ENCODE results near the gene MEIKIN. TPM values are rescaled to one million over a fixed set of nuclear protein-coding genes. Genes with fewer than 3 reads are reported as not detected.

The MEIKIN gene
- total RNA-seq, 2 experiments from 2014 or later: 0.55 to 1.2 TPM

DNA sequence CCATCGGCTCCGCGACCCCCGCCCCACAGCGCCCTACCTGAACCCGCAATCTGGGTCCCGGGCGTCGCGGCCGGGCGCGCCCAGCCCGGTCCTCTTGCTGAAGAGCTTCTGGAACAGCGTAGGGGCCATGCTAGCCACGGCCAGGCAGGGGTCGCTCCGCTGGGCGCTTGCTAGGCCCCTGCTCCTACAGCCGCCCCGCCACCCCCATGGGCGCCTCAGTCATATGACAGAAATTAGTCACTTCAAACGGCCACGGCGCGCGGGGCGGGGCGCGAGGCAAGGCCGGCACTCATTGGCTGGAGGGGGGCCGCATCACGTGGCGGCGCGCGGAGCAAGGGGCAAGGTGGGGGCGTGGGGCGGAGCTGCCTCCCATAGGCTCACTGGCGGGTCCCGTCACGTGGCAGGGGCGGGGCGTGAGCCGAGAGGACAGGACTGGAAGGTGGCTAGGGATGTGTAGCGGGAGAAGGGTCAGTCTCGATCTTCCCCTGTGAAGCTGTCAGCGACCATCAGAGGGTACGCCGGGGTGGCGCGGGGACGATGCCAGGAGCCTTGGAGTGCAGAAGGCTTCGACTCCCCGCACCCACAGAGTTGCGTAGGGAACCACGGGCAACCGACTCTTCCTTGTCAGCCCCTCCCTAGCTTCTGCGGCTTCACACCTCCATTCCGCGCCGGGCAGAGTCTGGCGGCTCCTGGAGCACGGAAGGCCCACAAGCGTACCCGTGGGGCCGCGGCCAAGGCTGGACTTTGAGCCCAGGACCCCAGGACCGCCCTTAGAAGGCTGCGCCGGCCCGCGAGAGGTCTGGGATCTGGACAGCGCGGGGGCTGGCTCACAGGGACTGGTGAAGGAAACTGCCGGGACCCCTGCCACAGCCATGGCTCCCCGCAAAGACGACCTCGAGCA is 148.4 kb downstream of the MEIKIN start, which contains the start of gene FNIP1:
Gene FNIP1 (minus strand): TSS at position 225 of the 901 bp plus-strand sequence. CDS start 96 bp downstream, at position 129.
- ATAC-seq (ENCODE audit: low read depth): peak; percentile 94
- POLR2A ChIA-PET: interaction anchor here (0.6 to 2.2 kb wide), 17 partner anchors 13 to 370 kb away, joined by 3 to 14 read pairs (median 5); no protein-coding TSS in a partner anchor

DNA sequence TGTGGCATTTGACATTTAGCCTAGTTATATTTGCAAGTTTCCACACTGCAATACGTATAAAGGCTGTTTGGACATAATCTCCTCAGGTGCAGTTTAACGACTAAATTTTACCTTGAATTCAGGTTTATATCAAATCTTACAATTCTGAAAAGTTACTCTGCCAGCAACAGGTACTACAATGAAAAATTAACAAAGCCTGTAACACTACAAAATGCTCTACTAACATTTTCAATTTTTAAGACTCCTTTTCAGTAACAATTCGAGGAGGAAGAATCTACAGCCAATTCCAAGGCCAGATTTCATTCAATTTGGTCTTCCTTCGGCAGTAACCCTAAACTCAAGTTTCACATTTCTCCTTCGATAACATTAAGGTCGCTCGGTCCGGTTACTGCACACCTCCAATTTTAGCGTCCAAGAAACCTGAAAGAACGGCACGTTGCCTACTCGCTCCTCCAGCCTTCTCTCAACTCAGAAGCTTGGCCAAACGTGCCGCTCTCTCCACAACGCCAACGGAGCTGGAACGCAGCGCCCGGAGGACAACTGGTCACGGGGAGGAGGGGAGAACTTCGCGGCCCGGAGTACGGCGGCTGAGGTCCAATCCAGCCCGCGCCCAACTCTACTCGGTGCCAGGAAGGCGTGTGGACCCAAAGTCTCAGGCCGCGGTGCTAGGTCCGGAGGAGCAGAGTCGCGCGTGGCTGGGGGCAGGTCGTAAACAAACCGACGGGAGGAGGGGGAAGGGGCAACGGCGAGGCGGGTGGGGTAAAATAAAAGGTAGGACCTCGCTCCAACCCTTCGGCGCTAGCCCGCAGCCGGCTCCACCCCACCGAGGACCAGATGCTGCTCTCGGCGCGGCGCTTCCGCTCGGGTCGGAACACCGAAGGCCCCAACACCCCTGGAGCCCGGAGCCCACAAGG is 149.3 kb downstream of the MEIKIN start:
- Mint-ChIP-seq H3K27ac (peak overlapping the region; percentile 94), H3K4me1 (peaks cover 26% of the 10 kb centered on the region), H3K4me3 (peak overlapping the region; percentile 97), H3K36me3 (peaks cover 19% of the 10 kb centered on the region), H3K9me3 (no peaks in the 10 kb centered on the region), H3K27me3 (no peaks in the 10 kb centered on the region)
- no peak for DNase-seq
- POLR2A ChIA-PET: interaction anchor here (1.0 to 2.2 kb wide), 12 partner anchors 14 to 369 kb away, joined by 3 to 14 read pairs (median 6); no protein-coding TSS in a partner anchor
- peak; percentile 15 for ATAC-seq (ENCODE audit: low read depth)

More for the DNA sequence above, 148.4 kb downstream of the MEIKIN start, which contains the start of gene FNIP1:
- peak within 1 kb of the TSS; percentile 97 for H3K4me3 Mint-ChIP-seq
- H3K4me1 Mint-ChIP-seq: peaks cover 25% of the 10 kb centered on the region
- no peaks in the 10 kb centered on the region for H3K27me3 Mint-ChIP-seq
- H3K9me3 Mint-ChIP-seq: no peaks in the 10 kb centered on the region
- peak; percentile 99 for DNase-seq
- peaks cover 19% of the 10 kb centered on the region for H3K36me3 Mint-ChIP-seq
- peak within 1 kb of the TSS; percentile 94 for H3K27ac Mint-ChIP-seq

DNA sequence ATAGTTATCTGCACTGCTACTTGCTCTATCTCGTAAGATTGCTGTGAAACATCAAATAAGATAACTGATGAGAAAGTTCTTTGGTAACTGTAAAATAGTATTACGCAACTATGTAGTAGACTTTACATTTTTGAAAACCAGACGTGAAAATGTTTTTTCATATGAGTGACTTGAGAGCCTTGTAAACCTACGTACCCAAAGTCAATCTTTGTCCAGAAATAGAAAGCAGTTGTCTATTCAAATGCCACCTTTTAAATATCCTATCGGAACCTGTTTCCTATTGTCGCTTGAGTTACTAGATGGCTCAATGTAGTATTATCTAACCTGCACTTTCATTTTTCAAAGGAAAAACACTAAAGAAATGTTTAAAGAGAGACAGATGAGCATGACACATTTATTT is 150.2 kb downstream of the MEIKIN start:
- no peak for DNase-seq
- Mint-ChIP-seq H3K27ac (peak overlapping the region; percentile 23), H3K4me3 (peak overlapping the region; percentile 97), H3K9me3 (no peaks in the 10 kb centered on the region), H3K4me1 (peaks cover 30% of the 10 kb centered on the region), H3K27me3 (no peaks in the 10 kb centered on the region), H3K36me3 (peaks cover 23% of the 10 kb centered on the region)
- no peak for ATAC-seq (ENCODE audit: low read depth)
- POLR2A ChIA-PET: no interaction called here

DNA sequence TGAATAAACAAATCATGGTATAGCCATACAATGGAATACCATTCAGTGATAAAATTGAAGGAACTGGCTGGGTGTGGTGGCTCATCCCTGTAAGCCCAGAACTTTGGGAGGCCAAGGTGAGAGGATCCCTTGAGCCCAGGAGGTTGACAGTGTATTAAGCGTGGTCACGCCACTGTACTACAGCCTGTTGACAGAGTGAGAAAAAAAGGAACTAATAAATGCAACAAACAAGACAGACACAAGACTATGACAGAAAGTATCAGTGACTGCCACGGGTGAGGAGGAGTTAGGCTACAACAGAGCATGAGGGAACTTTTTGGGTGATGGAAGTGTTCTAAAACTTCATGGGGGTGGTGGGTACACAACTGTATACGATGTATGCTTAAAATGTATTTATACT is 150.9 kb downstream of the MEIKIN start:
- H3K4me3 Mint-ChIP-seq: peak overlapping the region; percentile 38
- peaks cover 34% of the 10 kb centered on the region for H3K4me1 Mint-ChIP-seq
- DNase-seq: no peak
- peaks cover 27% of the 10 kb centered on the region for H3K36me3 Mint-ChIP-seq
- no peak for ATAC-seq (ENCODE audit: low read depth)
- no peak overlapping the region for H3K27ac Mint-ChIP-seq
- H3K9me3 Mint-ChIP-seq: peaks cover under 1% of the 10 kb centered on the region
- POLR2A ChIA-PET: no interaction called here
- no peaks in the 10 kb centered on the region for H3K27me3 Mint-ChIP-seq

DNA sequence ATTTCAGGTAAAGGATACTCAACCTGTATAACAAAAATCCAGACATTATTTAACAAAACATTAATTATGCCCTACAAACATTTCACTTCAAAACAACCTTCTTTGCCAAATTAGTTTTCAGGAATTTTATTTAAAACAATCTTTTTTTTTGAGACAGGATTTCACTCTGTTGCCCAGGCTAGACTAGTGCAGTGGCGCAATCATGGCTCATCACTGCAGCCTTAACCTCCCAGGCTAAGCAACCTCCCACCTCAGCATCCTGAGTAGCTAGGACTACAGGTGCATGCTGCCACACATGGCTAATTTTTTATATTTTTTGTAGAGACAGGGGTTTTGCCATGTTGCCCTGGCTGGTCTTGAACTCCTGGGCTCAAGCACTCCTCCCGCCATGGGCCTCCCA is 152.6 kb downstream of the MEIKIN start:
- DNase-seq: no peak
- POLR2A ChIA-PET: no interaction called here
- Mint-ChIP-seq H3K27me3 (no peaks in the 10 kb centered on the region), H3K9me3 (peaks cover 3% of the 10 kb centered on the region), H3K4me3 (no peak overlapping the region), H3K4me1 (peaks cover 36% of the 10 kb centered on the region), H3K27ac (no peak overlapping the region), H3K36me3 (peaks cover 34% of the 10 kb centered on the region)
- no peak for ATAC-seq (ENCODE audit: low read depth)

DNA sequence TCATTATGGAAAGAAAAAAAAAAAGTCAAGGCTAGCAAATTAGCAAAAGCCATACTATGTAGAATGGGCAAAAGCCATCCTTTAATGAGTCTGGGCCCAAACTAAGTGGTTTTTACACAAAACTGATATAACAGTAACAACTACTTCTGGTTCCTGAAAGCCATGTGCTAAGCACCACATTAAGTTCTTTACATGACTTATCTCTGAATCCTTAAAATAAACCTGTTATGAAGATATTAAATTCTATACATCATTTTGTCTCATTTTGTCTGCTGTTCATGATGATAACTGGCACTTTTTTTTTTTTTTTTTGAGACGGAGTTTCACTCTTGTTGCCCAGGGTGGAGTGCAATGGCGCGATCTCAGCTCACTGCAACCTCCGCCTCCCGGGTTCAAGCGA is 153.6 kb downstream of the MEIKIN start:
- H3K4me1 Mint-ChIP-seq: peaks cover 38% of the 10 kb centered on the region
- ATAC-seq (ENCODE audit: low read depth) (no peak), DNase-seq (no peak)
- H3K27me3 Mint-ChIP-seq: no peaks in the 10 kb centered on the region
- peaks cover 3% of the 10 kb centered on the region for H3K9me3 Mint-ChIP-seq
- H3K27ac Mint-ChIP-seq: no peak overlapping the region
- no peak overlapping the region for H3K4me3 Mint-ChIP-seq
- POLR2A ChIA-PET: no interaction called here
- H3K36me3 Mint-ChIP-seq: peaks cover 36% of the 10 kb centered on the region

DNA sequence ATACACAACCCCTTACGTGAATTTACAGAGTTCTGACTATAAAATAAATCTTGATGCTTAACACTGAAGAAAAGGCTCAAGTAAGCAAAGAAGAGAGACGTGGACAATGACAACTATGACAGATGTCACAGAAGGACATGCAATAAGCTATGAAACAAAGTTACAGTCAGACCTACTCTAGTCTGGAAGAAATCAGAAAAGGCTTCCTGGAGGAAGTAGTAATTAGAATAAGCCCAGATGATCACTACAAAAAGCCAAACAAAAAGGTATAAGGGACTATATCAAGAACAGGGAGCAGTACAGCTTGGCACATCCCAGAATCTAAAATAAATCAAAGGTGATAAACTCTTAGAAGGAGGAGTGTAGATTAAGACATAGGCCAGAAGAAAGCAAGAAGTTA is 154.9 kb downstream of the MEIKIN start:
- peaks cover 36% of the 10 kb centered on the region for H3K36me3 Mint-ChIP-seq
- peaks cover 34% of the 10 kb centered on the region for H3K4me1 Mint-ChIP-seq

DNA sequence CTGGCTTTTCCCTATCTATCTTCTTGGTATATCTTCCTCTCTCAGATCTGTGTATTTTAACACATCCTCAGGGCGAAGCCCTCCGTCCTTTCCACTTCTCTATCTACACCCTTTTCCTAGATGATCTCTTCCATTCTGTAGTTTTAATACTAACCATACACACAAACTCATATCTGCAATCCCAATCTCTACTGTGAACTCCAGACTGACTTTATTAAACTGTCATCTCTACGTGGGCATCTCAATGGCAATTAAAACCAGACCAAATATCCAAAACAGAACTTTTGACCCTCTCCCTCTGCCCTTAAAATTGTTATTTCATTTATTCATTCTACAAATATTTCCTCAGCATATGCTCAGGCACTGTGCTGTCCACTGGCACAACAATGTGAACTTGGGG is 155.7 kb downstream of the MEIKIN start:
- H3K4me1 Mint-ChIP-seq: peaks cover 29% of the 10 kb centered on the region
- H3K36me3 Mint-ChIP-seq: peaks cover 33% of the 10 kb centered on the region
- H3K27me3 Mint-ChIP-seq: no peaks in the 10 kb centered on the region
- POLR2A ChIA-PET: no interaction called here
- DNase-seq: no peak
- H3K9me3 Mint-ChIP-seq: peaks cover 3% of the 10 kb centered on the region
- no peak for ATAC-seq (ENCODE audit: low read depth)
- no peak overlapping the region for H3K4me3 Mint-ChIP-seq
- no peak overlapping the region for H3K27ac Mint-ChIP-seq

More for the DNA sequence above, 154.9 kb downstream of the MEIKIN start:
- H3K27ac Mint-ChIP-seq: no peak overlapping the region
- no peaks in the 10 kb centered on the region for H3K27me3 Mint-ChIP-seq
- H3K9me3 Mint-ChIP-seq: peaks cover 3% of the 10 kb centered on the region
- POLR2A ChIA-PET: no interaction called here
- DNase-seq: no peak
- no peak for ATAC-seq (ENCODE audit: low read depth)
- no peak overlapping the region for H3K4me3 Mint-ChIP-seq

DNA sequence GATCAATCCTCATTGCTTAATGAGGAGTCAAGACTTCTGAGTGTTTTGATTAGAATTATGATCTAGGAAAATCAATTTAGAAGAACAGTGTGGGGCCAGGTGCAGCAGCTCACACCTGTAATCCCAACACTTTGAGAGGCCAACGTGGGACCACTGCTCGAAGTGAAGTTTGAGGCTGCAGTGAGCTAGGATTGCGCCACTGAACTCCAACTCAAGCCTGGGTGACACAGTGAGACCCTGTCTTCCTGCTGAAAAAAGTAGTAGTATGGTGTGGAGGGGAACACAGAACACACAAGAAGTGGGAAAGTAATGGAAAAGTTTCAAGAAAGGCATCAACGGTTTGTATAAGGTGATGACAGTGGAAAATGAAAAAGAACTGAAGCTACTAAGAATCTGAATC is 157.7 kb downstream of the MEIKIN start:
- Mint-ChIP-seq H3K27me3 (no peaks in the 10 kb centered on the region), H3K4me3 (no peak overlapping the region), H3K4me1 (peaks cover 22% of the 10 kb centered on the region), H3K36me3 (peaks cover 23% of the 10 kb centered on the region), H3K9me3 (peaks cover 3% of the 10 kb centered on the region), H3K27ac (no peak overlapping the region)
- ATAC-seq (ENCODE audit: low read depth) (no peak), DNase-seq (no peak)
- POLR2A ChIA-PET: no interaction called here

DNA sequence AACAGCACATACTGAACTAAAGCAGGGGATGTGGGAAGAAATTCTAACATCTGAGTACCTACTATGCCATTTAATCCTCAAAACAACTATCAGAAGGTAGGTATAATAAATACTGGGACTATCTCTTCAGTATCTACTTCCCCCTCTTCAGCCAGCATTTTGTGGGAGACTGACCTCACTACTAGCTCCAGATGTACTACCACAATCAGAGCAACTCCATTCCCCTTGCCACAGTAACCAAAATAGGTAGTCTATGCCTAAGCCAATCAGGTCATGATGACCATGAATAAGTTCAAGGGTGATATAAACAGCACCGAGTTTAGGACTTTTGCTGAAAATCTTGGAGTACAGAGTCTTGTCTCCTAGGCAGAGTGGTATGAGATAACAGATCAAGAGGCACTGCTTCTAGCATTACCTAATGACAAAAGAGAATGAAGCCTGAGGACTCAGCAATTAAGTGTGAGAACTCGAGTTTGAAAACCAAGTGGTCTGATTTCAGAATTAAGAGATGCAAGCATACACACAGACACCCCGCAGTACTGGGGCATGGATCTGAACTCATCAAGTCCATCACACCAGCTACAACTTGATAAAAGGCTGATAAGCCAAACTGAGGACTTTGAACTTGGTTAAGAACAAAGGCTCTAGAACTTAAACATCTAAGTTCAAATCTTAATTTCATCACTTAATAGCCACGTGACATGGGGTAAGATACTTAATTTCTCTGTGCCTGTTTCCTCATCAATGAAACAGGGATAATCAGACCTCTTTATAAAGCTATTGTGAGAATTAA is 158.4 kb downstream of the MEIKIN start:
- H3K9me3 Mint-ChIP-seq: peaks cover 3% of the 10 kb centered on the region
- no peak overlapping the region for H3K27ac Mint-ChIP-seq
- H3K4me3 Mint-ChIP-seq: no peak overlapping the region
- POLR2A ChIA-PET: no interaction called here
- DNase-seq (no peak), ATAC-seq (ENCODE audit: low read depth) (no peak)
- H3K4me1 Mint-ChIP-seq: peaks cover 21% of the 10 kb centered on the region
- no peaks in the 10 kb centered on the region for H3K27me3 Mint-ChIP-seq
- H3K36me3 Mint-ChIP-seq: peaks cover 26% of the 10 kb centered on the region

DNA sequence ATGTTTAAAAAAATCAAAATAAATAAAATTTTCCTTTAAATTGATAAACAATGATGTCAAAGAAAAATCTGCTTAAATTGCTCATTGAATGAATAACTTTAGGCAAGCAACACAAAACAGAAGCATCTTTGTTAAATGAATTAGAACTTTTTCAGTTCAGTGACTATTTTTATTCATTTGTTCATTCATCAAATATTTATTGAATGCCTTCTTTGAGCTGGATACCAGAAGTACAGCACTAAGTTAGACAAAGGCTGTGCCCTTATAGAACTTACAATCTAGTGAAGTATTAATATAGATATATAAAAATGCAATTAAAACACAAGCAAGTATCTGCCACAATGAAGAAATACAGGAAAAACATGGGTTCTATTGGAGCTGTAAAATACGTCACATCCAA is 159.4 kb downstream of the MEIKIN start:
- H3K9me3 Mint-ChIP-seq: peaks cover 3% of the 10 kb centered on the region
- H3K27me3 Mint-ChIP-seq: no peaks in the 10 kb centered on the region
- no peak overlapping the region for H3K4me3 Mint-ChIP-seq
- ATAC-seq (ENCODE audit: low read depth) (no peak), DNase-seq (no peak)
- peaks cover 33% of the 10 kb centered on the region for H3K36me3 Mint-ChIP-seq
- POLR2A ChIA-PET: no interaction called here
- no peak overlapping the region for H3K27ac Mint-ChIP-seq
- peaks cover 20% of the 10 kb centered on the region for H3K4me1 Mint-ChIP-seq

DNA sequence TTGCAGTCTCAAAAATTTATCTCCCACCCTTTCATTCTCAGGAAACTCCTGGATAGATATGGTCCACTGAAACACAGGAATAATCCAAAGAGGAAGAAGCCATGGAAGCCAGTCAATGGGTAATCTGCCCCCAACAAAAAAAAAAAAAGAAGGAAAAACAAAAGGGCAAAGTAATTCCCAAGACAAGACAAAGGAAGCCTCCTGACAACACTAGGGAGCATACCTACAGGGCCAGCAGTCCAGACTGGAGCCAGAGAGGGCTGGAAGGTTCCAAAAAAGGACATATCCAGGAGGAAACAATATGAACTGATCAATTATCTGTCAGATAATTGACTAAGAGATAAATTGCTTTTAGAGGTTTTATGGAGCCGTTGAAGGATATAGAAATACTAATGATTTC is 161.6 kb downstream of the MEIKIN start:
- H3K27ac Mint-ChIP-seq: no peak overlapping the region
- DNase-seq (no peak), ATAC-seq (ENCODE audit: low read depth) (no peak)
- no peaks in the 10 kb centered on the region for H3K27me3 Mint-ChIP-seq
- H3K9me3 Mint-ChIP-seq: no peaks in the 10 kb centered on the region
- POLR2A ChIA-PET: interaction anchor here (1.5 kb wide), 1 partner anchor 33 kb away, joined by 3 read pairs; no protein-coding TSS in a partner anchor
- H3K36me3 Mint-ChIP-seq: peaks cover 31% of the 10 kb centered on the region
- peaks cover 16% of the 10 kb centered on the region for H3K4me1 Mint-ChIP-seq
- no peak overlapping the region for H3K4me3 Mint-ChIP-seq

All from activated naive CD8-positive, alpha-beta T cell treated with anti-CD3 and anti-CD28 coated beads, Interleukin-2, amount 10 ng/mL, durations not matched to agents 7 days and 5 days (primary cell).